NT2/D1 (cell line): Measurements from ENCODE around the gene PIK3R1.

Experiments used
- DNase-seq: peaks from one replicate; pipeline ENCODE4 v3.0.0-alpha.2; 2011; ENCODE audit warnings: low read depth, low spot score
- H3K27me3 ChIP-seq: 2 replicates; pipeline ENCODE4 v1.6.0; 2011; ENCODE audit warnings: mild to moderate bottlenecking; ENCODE audit not compliant: insufficient read length, insufficient read depth
- H3K36me3 ChIP-seq: 2 replicates; pipeline ENCODE4 v1.6.1; 2011; ENCODE audit warnings: mild to moderate bottlenecking, low read length, mixed read lengths; ENCODE audit not compliant: insufficient read depth, insufficient read length
- H3K4me1 ChIP-seq: 2 replicates; pipeline ENCODE4 v1.5.1; 2011; ENCODE audit not compliant: insufficient read depth, insufficient read length
- H3K4me3 ChIP-seq: 2 replicates; pipeline ENCODE4 v1.5.1; 2011; ENCODE audit warnings: low read depth; ENCODE audit not compliant: insufficient read length
- H3K9ac ChIP-seq: 2 replicates; pipeline ENCODE4 v1.6.0; 2011; ENCODE audit warnings: low read depth; ENCODE audit not compliant: insufficient read length
- H3K9me3 ChIP-seq: 2 replicates; pipeline ENCODE4 v1.5.1; 2011; ENCODE audit warnings: mild to moderate bottlenecking, low read length; ENCODE audit not compliant: insufficient read depth
- SUZ12 ChIP-seq: IDR thresholded peaks from 2 replicates; pipeline ENCODE4 v1.6.1; 2011; ENCODE audit not compliant: insufficient read length, insufficient read depth; ENCODE audit errors: extremely low read depth
- YY1 ChIP-seq: IDR thresholded peaks from 2 replicates; pipeline ENCODE4 v1.6.1; 2011; ENCODE audit not compliant: insufficient read length, insufficient read depth
- ZNF274 ChIP-seq: IDR thresholded peaks from 2 replicates; pipeline ENCODE4 v1.6.1; 2011; ENCODE audit warnings: mild to moderate bottlenecking, low read depth, low read length

PIK3R1 gene

DNA sequence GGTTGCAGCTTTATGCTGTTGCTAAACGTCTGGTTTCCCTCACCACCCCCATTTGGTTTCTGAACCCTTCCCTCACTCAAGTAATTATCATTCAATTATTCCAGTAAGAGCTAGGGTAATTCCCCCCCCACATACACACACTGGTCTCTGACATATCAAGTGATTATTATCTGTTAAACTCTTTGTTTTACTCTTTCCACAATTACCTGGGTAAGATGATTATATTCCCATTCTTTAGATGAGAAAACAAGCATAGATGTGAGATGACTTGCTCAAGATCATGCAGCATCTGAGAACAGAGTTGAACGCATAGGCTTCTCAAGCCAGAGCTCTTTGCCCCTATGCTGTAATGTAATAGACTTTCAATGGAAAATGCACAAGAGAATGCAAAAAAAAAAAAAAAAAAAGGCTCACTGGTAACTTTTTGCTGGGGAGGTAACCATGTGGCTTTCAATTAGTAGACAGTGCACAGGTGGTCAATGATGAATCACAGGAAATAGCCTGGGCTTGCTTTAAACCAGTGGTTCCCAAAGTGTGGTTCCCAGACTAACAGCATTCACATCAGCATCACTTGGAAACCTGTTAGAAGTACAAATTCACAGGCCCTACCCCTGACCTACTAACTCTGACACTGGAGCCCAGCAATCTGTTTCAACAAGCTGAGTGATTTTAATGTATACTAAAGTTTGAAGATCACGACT is 87.6 kb downstream of the PIK3R1 start:
- H3K36me3 ChIP-seq, result peaks cover 9% of the 10 kb centered on the region
- H3K4me3 ChIP-seq, result no peak overlapping the region
- no peak for TF ChIP-seq SUZ12
- no peak for TF ChIP-seq ZNF274
- H3K9ac ChIP-seq, result no peak overlapping the region
- DNase-seq, result no peak
- no peaks in the 10 kb centered on the region for H3K9me3 ChIP-seq
- H3K27me3 ChIP-seq, result no peaks in the 10 kb centered on the region
- H3K4me1 ChIP-seq, result no peaks in the 10 kb centered on the region

DNA sequence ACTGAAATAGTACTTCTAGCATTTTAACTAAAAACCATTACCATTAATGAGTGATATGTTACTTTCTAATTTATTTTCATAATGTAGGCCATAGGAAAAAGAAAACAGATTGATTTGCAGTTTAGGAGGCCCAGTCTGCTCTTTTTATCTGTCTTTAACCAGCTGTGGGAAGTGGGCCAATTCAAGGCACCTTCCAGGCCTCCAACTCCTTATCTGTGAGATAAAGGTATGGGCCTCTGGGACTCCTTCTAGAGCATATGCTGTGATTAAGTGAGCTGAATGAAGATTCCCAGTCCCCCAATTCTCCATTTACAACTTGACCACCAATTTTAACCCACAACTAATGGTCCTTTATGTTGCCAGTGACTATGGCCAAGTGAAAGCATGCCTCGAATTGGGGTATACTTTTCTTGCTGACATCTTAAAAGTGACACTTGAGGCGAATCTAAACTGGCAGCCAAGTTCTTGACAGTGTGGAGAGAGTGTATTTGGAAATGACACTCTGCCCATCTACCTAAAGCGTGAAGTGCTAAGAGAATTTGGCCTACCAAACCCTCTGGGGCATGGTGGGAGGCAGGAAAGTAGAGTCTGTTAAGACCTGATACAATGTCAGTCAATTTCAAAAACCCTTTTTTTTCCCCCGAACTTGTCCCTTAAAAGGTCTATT is 88.3 kb downstream of the PIK3R1 start:
- no peak overlapping the region for H3K4me3 ChIP-seq
- no peaks in the 10 kb centered on the region for H3K4me1 ChIP-seq
- H3K9me3 ChIP-seq, result no peaks in the 10 kb centered on the region
- H3K27me3 ChIP-seq, result no peaks in the 10 kb centered on the region
- DNase-seq, result no peak
- H3K36me3 ChIP-seq, result peaks cover 9% of the 10 kb centered on the region
- TF ChIP-seq ZNF274, result no peak
- TF ChIP-seq SUZ12, result no peak
- TF ChIP-seq YY1, result no peak
- H3K9ac ChIP-seq, result no peak overlapping the region

DNA sequence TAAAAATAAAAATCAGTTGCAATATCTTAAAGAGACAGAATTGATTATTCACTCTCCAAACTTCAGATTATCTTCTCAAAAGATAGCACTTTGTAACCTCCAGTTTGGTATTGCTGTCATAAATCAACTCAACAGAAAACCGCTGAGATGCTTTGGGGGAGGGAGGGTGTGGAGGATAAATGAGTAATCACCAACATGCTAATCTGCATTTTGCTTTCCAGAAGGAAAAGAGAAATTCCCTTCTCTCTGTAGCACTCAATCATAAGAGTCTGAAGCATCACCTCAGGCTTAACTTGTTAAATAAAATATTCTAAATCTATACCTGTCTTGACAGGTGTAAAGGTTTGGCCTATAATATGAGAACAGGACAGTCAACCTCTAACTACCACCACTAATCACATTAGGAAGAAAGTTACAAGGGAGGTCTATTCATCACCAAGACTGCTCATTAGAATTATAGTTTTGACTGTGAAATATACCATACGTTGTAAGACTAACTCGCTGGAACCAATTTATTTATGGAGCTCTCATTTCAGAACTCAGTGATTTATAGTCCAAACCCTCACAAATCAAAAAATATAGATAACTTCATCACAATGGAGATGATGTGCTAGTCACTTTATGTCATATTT is 89.0 kb downstream of the PIK3R1 start:
- TF ChIP-seq SUZ12, result no peak
- no peak for TF ChIP-seq ZNF274
- TF ChIP-seq YY1, result no peak
- Histone ChIP-seq H3K36me3 (peaks cover 5% of the 10 kb centered on the region), H3K4me1 (no peaks in the 10 kb centered on the region), H3K27me3 (no peaks in the 10 kb centered on the region), H3K4me3 (no peak overlapping the region), H3K9ac (no peak overlapping the region), H3K9me3 (no peaks in the 10 kb centered on the region)
- DNase-seq, result no peak

DNA sequence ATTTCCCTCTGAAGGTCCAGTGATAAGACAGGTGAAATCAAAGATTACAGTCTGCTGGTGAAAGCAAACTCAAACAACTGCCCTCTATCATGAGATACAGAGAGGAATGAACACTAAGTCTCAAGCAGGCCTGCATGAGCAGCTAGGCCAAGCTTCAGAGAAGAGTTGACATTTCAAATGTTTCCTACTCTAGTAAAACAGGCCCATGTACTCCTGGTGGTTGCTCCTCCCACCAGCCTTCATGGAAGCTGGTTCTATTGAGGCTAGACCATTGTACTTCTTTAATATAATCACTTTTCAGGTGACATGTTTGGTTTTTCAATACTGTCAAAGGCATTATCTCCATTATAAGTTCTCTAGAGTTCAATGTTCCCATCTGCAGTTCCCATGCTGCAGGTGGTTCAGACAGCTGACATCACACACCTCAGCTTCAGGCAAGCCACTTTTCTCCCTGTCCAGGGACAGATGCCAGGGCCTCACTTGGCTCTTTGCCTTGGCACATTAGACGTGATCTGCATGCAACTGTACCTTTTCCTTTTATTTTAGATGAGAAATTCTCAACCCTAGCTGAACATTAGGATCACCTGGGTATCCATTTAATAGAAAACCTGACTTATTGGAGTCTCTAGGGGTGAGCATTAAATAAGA is 89.8 kb downstream of the PIK3R1 start:
- DNase-seq, result no peak
- no peak overlapping the region for H3K9ac ChIP-seq
- no peaks in the 10 kb centered on the region for H3K4me1 ChIP-seq
- H3K4me3 ChIP-seq, result no peak overlapping the region
- no peak for TF ChIP-seq ZNF274
- no peak for TF ChIP-seq SUZ12
- no peak for TF ChIP-seq YY1
- H3K9me3 ChIP-seq, result no peaks in the 10 kb centered on the region
- no peaks in the 10 kb centered on the region for H3K27me3 ChIP-seq
- peaks cover under 1% of the 10 kb centered on the region for H3K36me3 ChIP-seq

DNA sequence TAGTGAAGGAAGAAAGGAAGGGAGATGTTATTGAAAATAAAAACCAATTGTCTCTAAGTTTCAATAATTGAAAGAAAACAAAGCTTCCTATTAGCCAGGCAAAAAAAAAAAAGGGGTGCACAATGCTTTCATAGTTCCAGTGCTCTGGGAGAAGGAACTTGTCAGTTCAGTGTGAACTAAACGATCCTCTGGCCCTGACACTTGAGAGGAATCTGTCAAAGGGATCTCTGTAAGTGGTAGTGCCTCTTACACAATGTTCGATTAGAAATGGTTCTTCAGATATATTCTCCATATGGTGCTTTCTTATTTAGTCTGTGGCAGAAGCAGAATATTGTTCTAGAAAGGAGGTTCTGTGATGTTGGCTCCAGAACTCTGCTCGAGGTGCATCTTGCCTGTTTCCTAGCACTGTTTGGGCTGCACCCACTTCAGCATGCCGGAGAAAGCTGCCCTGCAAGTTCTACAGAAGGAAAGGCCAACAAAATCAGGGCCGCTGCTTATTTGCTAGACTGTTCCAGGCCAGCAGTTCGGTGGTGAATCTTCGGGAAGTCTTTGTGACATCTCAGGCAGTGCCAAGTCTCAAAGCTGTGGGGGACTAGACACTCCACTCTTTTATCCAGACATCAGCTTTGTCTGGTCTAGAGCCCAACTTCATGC is 90.9 kb downstream of the PIK3R1 start:
- H3K9me3 ChIP-seq, result no peaks in the 10 kb centered on the region
- no peaks in the 10 kb centered on the region for H3K36me3 ChIP-seq
- no peaks in the 10 kb centered on the region for H3K27me3 ChIP-seq
- no peak overlapping the region for H3K9ac ChIP-seq
- H3K4me3 ChIP-seq, result no peak overlapping the region
- no peaks in the 10 kb centered on the region for H3K4me1 ChIP-seq
- no peak for DNase-seq
- TF ChIP-seq ZNF274, result no peak
- TF ChIP-seq YY1, result no peak
- TF ChIP-seq SUZ12, result no peak

DNA sequence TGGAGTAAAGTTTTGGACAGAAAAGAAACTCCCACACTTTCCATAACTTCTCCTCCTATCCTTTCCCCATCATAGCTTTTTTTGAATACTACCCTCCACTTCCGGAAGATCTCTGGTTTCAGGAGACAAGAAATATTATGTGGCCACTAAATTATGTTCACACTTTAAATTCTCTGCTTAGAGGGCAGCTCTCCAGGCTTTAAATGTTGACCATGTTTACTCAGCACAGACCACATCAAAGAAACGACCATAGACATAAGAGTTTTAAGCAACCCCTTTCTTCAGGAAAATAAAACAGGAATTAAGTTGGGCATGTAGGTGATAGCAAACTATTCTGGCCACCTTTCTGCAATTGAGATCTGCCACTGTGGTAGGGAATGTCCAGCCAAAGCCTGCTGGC is 97.8 kb downstream of the PIK3R1 start:
- DNase-seq, result no peak
- H3K4me3 ChIP-seq, result no peak overlapping the region
- H3K4me1 ChIP-seq, result no peaks in the 10 kb centered on the region
- H3K9me3 ChIP-seq, result no peaks in the 10 kb centered on the region
- no peak overlapping the region for H3K9ac ChIP-seq
- no peak for TF ChIP-seq SUZ12
- TF ChIP-seq YY1, result no peak
- no peak for TF ChIP-seq ZNF274
- no peaks in the 10 kb centered on the region for H3K27me3 ChIP-seq
- H3K36me3 ChIP-seq, result no peaks in the 10 kb centered on the region

DNA sequence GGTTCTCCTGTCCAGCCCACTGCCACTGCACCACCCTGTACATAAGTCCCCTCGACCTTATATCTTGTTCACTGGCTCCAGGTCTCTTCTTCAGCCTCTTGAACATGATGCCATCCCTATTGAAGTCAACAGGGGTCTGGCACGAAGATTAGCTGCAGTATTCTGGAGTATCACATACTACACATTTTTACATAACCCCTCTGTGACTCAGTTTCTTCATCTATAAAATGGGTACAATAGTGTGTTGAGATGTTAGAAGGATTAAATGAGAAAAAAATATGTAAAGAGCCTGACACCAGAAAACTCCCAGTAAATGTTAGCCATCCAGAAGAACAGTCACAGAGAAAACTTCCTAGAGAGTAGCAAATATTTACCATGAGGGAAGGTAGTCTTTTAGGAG is 98.9 kb downstream of the PIK3R1 start:
- no peak for DNase-seq
- no peaks in the 10 kb centered on the region for H3K27me3 ChIP-seq
- no peak overlapping the region for H3K9ac ChIP-seq
- H3K4me3 ChIP-seq, result no peak overlapping the region
- TF ChIP-seq SUZ12 (no peak), ZNF274 (no peak), YY1 (no peak)
- no peaks in the 10 kb centered on the region for H3K4me1 ChIP-seq
- no peaks in the 10 kb centered on the region; the same call in 1 of the 2 replicates for H3K9me3 ChIP-seq
- H3K36me3 ChIP-seq, result no peaks in the 10 kb centered on the region
